ENCODE measurements around the gene ZNF212. TPM values are rescaled to one million over a fixed set of nuclear protein-coding genes. Genes with fewer than 3 reads are reported as not detected.

ZNF212 gene
- total RNA-seq, 3 donors from 2014 or later, result 4.3 to 12.4 (median 9.8) TPM

- DNase-seq (ENCODE audit: low spot score in 2 of 2), result no peak
- intact Hi-C loops (cut with DNase I; ENCODE audit: low total_unique reads), result no loop called here
- TF ChIP-seq POLR2AphosphoS5 (IDR thresholded peaks at IDR 0.05) (no peak), POLR2A (IDR thresholded peaks at IDR 0.05) (no peak), CTCF (IDR thresholded peaks at IDR 0.05) (no peak)
- Histone ChIP-seq H3K9me3 (no peaks in the 10 kb centered on the region), H3K27me3 (no peaks in the 10 kb centered on the region), H3K36me3 (peaks cover 5% of the 10 kb centered on the region), H3K4me3 (no peak overlapping the region), H3K4me1 (no peaks in the 10 kb centered on the region), H3K27ac (peak overlapping the region in 1 of 2 donors; percentile 19)
Observed at GRCh38 chr7:149281508-149282330, 42.3 kb downstream of the ZNF212 start.

DNA sequence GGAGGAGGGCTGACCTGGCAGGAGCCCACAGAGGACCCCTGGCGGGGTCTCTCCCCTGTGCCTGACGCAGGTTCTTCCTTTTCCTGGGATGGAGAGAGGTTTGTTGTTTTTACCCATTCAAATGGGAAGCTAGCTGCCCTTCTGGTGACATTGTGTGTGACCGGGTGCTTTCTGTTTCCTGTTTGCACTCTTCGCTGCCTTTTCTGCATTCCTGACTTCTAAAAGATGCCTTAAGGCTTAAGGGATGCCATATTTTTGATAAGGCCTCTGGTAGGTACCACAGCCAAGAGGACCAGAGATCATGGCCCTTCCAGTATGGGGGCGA is 42.8 kb downstream of the ZNF212 start:
- no peaks in the 10 kb centered on the region for H3K9me3 ChIP-seq
- H3K36me3 ChIP-seq, result peaks cover 5% of the 10 kb centered on the region
- H3K4me3 ChIP-seq, result no peak overlapping the region
- H3K27me3 ChIP-seq, result no peaks in the 10 kb centered on the region
- H3K27ac ChIP-seq, result no peak overlapping the region
- DNase-seq (ENCODE audit: low spot score in 2 of 2), result no peak
- TF ChIP-seq POLR2A (IDR thresholded peaks at IDR 0.05) (no peak), CTCF (IDR thresholded peaks at IDR 0.05) (no peak), POLR2AphosphoS5 (IDR thresholded peaks at IDR 0.05) (no peak)
- H3K4me1 ChIP-seq, result no peaks in the 10 kb centered on the region
- intact Hi-C loops (cut with DNase I; ENCODE audit: low total_unique reads), result no loop called here

- H3K27ac ChIP-seq, result no peak overlapping the region
- no peaks in the 10 kb centered on the region for H3K4me1 ChIP-seq
- no peak for TF ChIP-seq POLR2A (IDR thresholded peaks at IDR 0.05)
- H3K27me3 ChIP-seq, result no peaks in the 10 kb centered on the region
- DNase-seq (ENCODE audit: low spot score in 2 of 2), result no peak
- intact Hi-C loops (cut with DNase I; ENCODE audit: low total_unique reads), result no loop called here
- H3K4me3 ChIP-seq, result no peak overlapping the region
- H3K36me3 ChIP-seq, result peaks cover 5% of the 10 kb centered on the region
- no peaks in the 10 kb centered on the region for H3K9me3 ChIP-seq
Observed at GRCh38 chr7:149283321-149283720, 43.9 kb downstream of the ZNF212 start.

- no peak overlapping the region for H3K27ac ChIP-seq
- no peaks in the 10 kb centered on the region for H3K4me1 ChIP-seq
- no peaks in the 10 kb centered on the region for H3K27me3 ChIP-seq
- intact Hi-C loops (cut with DNase I; ENCODE audit: low total_unique reads), result no loop called here
- H3K9me3 ChIP-seq, result no peaks in the 10 kb centered on the region
- peak in 1 of 2 donors; percentile 33 for DNase-seq (ENCODE audit: low spot score in 2 of 2)
- H3K4me3 ChIP-seq, result peak overlapping the region in 1 of 3 donors; percentile 72
- peaks cover 5% of the 10 kb centered on the region for H3K36me3 ChIP-seq
- no peak for TF ChIP-seq CTCF (IDR thresholded peaks at IDR 0.05)
- no peak for TF ChIP-seq POLR2A (IDR thresholded peaks at IDR 0.05)
- TF ChIP-seq POLR2AphosphoS5 (IDR thresholded peaks at IDR 0.05), result no peak
Observed at GRCh38 chr7:149284343-149284742, 44.9 kb downstream of the ZNF212 start.

DNA sequence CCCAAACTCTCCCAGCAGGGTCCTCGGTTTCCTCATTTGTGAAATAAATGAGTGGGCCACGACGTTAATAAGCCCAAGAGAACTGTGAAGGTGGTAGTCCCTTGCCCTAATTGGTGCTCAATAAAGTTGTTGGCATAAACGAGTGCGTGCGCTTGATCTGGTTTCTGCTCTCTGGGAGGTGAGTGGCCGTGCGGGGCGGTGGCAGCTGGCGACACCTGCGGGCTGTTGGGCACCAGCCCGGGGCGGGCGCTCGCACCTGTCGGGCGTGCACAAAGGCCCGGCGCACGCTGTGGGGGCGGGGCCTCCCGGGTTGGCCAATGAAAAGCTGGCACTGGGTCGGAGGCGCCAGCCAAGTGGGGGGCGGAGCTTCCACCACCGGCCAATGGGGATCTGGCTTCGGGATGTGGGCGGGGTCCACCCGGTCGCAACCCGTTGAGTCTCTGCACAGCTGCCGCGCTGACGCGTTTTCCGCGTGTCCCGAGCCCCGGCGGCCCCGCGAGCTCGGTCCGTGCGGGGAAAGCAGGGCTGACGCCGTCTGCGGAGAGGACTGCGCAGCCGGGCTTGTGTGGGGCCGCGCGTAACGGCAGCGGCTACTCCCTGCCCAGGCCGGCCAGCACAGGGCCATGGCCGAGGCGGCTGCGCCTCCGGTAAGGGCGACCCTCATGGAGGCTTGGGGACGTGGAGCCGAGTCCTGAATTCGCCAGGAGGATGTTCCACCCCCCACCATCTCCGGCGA is 45.6 kb downstream of the ZNF212 start:
- H3K36me3 ChIP-seq, result peaks cover 5% of the 10 kb centered on the region
- H3K27ac ChIP-seq, result peak overlapping the region; percentile 28 to 50
- no peaks in the 10 kb centered on the region for H3K4me1 ChIP-seq
- intact Hi-C loops (cut with DNase I; ENCODE audit: low total_unique reads), result no loop called here
- H3K4me3 ChIP-seq, result peak overlapping the region; percentile 57 to 72 (median 71)
- DNase-seq (ENCODE audit: low spot score in 2 of 2), result peak; percentile 92 to 96
- TF ChIP-seq POLR2AphosphoS5 (IDR thresholded peaks at IDR 0.05), result peak in 1 of 3 donors; percentile 41
- no peak for TF ChIP-seq CTCF (IDR thresholded peaks at IDR 0.05)
- no peak for TF ChIP-seq POLR2A (IDR thresholded peaks at IDR 0.05)
- H3K27me3 ChIP-seq, result no peaks in the 10 kb centered on the region
- H3K9me3 ChIP-seq, result no peaks in the 10 kb centered on the region

Data from breast epithelium (tissue), 4 donors.